ENCODE results near the gene HIP1. TPM values are rescaled to one million over a fixed set of nuclear protein-coding genes. Genes with fewer than 3 reads are reported as not detected.
"Not testable (repeated sequence)": the region's sequence is repeated elsewhere in the genome, so short reads cannot be mapped to it uniquely, and the experiment has no call there.

HIP1 gene
- polyA plus RNA-seq, 1 donor = 40.1 TPM

- DNase-seq = no peak
These were observed 95.8 kb downstream of the HIP1 start for GRCh38 chr7:75642810-75643486.

- no peak for DNase-seq
These were observed 98.5 kb downstream of the HIP1 start for GRCh38 chr7:75640201-75640600.

DNA sequence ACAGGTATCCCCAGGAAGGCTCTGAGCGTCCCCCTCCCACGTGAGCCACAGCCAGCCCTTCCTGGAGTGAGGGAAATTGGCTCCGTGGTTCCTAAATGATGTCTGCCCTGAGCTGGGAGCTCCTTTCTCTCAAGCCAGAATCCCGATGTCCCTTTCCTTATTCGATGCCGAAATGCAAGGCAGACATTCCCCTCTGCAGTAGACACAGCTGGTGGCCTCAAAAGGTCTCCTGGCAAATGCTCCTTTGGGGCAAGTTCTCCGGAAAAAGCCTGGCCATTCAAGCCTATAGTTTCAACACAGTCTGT lies 98.9 kb downstream of the HIP1 start:
- DNase-seq = no peak

DNA sequence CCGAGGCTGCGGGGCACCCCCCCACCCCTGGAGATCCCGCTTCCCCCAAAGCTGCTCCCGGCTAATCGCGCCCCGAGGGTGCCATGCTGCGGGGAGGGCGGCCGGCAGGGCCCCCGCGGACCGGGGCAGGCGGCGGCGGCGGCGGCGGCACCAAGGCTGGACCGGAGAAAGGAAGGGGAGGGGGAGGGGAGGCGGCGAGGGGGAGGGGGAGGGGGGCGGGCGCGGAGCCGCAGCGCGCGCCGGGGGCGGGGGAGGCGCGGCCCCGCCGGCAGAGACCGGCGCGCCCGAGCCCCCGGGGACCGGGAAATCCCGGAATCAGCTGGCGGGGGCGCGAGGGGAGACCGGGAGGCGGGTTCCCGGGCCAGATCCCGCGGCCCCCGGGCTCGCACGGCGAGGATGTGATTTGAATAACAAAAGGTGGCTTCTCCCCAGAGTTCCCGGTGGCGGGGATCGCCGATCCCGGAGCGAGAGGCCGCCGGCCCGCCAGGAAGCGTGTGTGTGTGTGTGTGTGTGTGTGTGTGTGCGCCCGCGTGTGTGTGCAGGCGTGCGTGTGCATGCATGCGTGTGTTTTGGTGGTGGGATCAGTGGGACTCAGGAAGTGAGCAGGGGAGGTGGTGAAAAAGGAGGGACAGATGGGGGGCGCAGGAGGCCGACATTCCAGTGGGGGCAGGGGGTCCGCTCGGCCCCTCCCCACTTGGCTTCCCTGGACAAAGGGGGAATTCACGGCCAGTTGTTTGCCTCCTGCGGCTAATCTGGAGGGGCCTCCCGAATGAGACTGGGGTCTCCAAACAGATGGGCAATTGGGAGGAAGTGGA lies 99.5 kb downstream of the HIP1 start:
- peak; percentile 50 for DNase-seq

DNA sequence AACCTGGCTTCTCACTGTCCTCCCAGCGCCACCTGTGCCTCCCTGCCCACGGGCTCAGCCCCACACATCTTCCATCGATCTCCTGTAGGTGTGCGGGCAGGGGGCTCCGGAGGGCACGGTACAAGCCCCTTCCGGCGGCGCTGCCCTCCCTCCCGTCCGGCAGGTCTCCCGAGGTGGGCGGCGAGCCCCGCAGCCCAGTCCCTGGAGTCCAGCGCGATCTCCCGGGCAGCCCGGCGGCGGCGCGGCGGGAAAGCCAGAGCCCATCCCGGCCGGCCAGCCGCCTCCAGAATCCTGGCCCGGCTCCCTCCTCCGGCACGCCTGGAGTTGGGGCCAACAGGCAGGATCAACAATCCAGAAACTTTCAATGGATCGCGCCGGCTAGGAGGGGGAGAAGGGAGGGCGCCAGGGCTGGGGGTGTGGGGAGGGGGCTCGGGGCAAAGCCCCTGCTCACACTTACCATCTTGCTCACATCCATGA lies 100.1 kb downstream of the HIP1 start:
- peak; percentile 53 for DNase-seq

GRCh38 chr7:75637854-75638593 lies 100.7 kb downstream of the HIP1 start:
- no peak for DNase-seq

DNA sequence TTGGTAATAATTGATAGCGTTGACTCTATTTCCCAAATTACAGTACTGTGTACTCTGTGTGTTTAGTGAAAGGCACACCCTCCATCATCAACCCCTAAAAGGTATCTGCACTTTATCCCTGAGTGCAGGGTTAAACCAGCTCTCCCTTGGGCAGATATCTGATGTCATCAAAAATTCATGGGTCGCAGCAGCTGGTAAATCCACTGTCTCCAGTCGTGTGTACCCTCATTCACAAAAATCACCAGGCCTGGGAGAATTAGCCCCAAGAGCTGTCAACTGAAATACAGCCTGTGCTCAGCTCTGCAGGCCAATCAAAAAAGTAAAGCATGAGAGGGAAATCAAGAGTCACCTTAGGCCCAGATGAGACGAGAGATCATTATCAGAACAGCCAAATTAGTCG lies 103.7 kb downstream of the HIP1 start:
- no peak for DNase-seq

DNA sequence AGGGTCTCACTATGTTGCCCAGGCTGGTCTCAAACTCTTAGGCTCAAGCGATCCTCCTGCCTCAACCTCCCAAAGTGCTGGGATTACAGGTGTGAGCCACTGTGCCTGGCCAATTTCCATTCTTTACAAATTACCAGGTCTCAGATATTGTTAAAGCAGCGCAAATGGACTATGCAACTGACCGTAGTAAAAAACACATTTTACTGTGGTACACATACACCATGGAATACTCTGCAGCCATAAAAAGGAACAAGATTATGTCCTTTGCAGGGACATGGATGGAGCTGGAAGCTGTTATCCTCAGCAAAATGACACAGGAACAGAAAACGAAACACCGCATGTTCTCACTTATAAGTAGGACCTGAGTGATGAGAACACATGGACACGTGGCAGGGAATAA lies 106.2 kb downstream of the HIP1 start:
- DNase-seq = not testable (repeated sequence)

- DNase-seq = no peak
These were observed 107.0 kb downstream of the HIP1 start for GRCh38 chr7:75631711-75632110.

DNA sequence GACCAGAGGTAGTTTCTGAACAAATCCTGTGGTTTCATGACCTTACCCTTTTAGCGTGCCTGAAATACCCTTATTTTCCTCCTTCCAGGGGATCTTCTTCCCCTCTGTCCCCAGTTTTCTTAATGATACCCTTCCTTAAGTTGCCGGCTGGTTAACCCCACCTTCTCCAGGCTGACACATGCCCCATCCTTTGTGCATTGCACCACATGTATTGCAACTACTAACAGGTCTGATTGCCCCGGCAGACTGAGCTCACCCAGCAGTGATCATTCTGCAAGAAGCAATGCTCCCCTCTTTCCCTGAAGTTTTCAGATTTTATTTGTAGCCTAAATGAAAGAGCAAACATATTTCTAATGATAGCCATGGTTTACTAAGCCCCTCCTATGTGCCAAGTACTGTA lies 108.2 kb downstream of the HIP1 start:
- DNase-seq = no peak

GRCh38 chr7:75629044-75629443 lies 109.7 kb downstream of the HIP1 start:
- no peak for DNase-seq

GRCh38 chr7:75628055-75628454 lies 110.7 kb downstream of the HIP1 start:
- no peak for DNase-seq

DNA sequence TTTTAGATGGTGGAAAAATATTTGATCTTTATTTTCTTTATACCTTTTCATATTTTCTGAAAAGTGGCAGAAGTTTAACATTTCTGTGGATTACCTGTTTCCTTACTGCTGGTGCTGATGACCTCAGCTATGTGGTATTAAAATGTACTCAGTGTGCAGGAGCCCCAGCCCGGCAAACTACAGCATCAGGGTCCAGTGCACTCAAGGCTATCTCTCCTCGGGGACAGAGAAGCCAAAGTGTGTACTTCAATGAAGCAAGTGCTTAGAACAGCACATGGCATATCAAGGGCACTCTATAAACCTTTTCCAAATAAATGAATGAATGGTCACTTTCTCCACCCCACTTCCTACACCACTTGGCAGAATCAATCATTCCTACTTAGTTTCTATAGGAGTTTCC lies 111.8 kb downstream of the HIP1 start:
- no peak for DNase-seq

- no peak for DNase-seq
These were observed 112.9 kb downstream of the HIP1 start for GRCh38 chr7:75625868-75626267.

- no peak for DNase-seq
These were observed 114.5 kb downstream of the HIP1 start for GRCh38 chr7:75624134-75624832.

- no peak for DNase-seq
These were observed 115.2 kb downstream of the HIP1 start for GRCh38 chr7:75623390-75624133.

DNA sequence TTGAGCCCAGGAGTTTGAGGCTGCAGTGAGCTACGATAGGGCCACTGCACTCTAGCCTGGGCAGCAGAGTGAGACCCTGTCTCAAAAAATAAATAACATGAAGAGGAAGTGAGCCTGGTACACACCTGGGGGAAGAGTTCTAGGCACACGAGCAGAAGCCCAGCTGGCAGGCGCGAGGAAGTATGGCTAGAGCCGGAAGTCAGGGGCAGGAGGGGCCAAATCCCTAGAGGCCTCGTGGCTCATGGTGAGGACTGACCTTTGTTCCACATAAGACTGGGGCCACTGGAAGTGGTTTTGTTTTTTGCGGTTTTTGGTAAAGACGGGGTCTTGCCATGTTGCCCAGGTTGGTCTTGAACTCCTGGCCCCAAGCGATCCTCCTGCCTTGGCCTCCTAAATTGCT lies 117.6 kb downstream of the HIP1 start:
- DNase-seq = no peak

DNA sequence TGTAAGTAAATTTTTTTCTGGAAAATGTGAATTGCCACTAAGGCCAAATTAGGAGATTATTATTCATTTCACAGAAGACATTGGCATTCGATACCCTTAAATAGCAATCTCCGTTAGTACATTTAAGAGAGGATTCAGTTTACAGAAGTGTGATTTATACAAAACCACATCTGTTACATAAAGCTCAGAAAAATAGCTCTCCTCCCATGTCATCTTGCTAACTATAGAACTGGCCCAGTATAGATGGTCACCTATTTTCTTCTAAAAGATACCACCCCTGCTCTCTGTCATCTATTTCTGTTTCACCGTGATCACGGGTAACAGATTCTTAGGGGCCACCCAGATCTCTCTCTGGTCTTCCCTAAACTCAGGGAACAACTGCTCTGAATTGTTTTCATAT lies 119.1 kb downstream of the HIP1 start:
- no peak for DNase-seq

GRCh38 chr7:75617634-75618234 lies 121.0 kb downstream of the HIP1 start:
- no peak for DNase-seq

DNA sequence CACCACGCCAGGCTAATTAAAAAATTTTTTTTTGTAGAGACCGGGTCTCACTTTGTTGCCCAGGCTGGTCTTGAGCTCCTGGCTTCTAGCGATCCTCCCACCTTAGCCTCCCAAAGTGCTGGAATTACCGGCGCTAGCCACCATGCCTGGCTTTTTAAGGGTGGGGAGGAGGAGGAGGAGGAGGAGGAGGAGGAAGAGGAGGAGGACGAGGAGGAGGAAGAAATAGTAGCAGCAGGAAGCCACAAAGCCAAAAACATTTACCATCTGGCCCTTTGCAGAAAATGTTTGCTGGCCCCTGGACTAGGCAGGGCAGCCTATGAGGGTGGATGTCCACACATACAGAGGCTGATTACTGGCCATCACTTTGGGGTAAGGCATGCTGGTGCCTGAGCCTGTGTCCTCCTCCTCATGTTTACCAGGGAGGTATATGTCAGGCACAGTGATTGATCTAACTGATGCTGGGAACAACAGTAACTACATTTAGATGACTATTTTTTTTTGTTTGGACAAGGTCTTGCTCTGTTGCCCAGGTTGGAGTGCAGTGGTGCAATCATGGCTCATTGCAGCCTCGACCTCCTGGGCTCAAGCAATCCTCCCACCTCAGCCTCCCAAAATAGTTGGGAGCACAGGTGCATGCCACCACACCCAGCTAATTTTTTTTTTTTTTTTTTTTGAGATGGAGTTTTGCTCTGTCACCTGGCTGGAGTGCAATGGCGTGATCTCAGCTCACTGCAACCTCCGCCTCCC lies 122.1 kb downstream of the HIP1 start:
- DNase-seq = no peak

GRCh38 chr7:75614401-75614800 lies 124.3 kb downstream of the HIP1 start:
- no peak for DNase-seq

Measured in left kidney (tissue), 2 donors.